HG03139 (cell line): ENCODE data around the gene RNF5.
"Not testable (repeated sequence)": the region's sequence is repeated elsewhere in the genome, so short reads cannot be mapped to it uniquely, and the experiment has no call there.

Experiments
- ATAC-seq: cut with Tn5 transposase; IDR thresholded peaks from one replicate; pipeline ENCODE4 v1.9.1; 2021; ENCODE audit not compliant: unreplicated experiment

The RNF5 gene

DNA sequence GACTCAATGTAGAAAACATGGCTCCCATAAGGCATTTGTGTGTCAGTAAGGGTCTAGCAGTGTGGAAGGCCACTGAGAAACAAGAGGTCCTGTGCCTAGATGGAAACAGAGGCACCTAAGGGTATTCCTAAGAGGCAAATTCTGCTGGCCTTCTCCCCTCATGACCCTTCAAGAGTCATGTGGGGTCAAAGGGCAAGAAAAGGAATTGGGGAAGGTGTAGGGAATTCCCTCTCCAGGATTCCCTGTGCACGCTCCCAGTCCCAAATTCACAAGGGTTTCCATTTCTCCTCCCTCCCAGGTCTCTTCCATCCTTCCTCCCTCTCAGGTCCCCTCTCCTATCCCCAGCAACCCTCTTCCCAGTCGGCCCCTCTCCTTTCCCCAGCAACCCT, 2.9 kb upstream of the RNF5 start:
- ATAC-seq: no peak

DNA sequence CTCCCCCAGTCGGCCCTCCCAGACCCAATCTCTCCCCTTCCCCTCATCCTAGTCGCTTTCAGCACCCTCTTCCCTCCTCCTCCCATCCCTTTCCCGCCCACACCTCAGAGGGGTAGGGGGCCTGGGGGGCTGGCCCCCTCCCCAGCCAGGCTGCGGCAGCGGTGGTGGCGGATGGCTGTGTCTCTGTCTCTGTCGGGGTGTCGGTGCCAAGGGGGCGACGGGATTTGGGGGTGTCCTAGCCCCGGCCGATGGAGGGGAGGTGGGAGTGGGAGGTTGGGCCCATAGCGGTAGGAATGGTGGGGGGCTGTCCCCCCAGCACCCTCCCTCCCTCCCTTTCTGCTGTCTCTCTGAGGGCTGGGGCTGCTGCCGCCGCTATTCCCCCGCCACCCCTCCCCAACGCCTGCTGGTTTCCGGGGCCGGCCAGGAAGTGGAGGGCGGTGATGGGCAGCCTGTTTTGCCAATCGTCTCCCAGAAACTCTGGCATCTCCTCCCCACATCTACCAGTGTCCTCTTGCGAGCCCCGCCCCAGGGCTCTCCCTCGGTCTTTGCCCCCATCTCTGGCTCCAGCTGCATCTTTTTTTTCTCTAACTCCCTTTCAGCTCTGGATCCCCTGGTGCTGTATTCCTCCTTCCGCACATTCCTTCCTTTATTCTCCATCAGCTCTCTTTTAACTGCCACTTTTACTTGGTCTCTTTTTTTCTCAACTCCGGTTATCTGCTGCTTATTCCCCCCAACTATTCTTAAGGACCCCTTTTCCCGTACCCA, 2.3 kb upstream of the RNF5 start, which contains the start of gene AGPAT1:
Gene AGPAT1 (minus strand): TSS at position 374 of the 765 bp plus-strand sequence. CDS start 4,588 bp downstream, outside the sequence.
- peak; percentile 39 for ATAC-seq

- no peak for ATAC-seq
Observed at GRCh38 chr6:32176476-32177182, 1.6 kb upstream of the RNF5 start.

DNA sequence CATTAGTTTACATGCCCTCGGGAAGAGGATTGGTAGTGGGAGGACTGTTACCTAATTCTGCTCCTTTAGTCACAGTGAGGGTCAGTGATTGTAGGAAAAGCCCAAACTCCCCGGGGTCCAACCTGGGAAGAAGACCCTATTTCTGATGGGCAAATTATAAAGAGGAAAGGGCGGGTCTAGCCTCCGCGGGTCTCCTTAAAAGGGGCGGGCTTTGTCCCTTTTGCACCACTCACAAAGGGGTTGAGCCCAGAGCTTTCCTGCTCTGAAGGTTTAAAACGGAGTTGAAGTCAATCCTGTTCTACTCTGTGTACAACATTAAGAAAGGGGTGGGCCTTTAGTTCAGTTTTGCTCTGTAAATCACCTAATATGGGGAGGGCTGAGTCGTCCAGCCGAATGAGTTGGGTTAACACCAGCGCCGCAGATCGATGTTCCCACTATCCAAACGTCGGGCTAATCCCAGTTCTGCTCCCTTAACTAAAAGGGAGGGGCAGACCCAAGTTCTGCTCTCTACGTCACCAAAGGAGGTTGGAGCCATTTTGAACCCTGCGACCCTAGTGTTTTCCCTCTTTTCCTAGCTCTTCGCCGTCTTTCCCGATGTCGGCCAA, 920 bp upstream of the RNF5 start:
- no peak for ATAC-seq

DNA sequence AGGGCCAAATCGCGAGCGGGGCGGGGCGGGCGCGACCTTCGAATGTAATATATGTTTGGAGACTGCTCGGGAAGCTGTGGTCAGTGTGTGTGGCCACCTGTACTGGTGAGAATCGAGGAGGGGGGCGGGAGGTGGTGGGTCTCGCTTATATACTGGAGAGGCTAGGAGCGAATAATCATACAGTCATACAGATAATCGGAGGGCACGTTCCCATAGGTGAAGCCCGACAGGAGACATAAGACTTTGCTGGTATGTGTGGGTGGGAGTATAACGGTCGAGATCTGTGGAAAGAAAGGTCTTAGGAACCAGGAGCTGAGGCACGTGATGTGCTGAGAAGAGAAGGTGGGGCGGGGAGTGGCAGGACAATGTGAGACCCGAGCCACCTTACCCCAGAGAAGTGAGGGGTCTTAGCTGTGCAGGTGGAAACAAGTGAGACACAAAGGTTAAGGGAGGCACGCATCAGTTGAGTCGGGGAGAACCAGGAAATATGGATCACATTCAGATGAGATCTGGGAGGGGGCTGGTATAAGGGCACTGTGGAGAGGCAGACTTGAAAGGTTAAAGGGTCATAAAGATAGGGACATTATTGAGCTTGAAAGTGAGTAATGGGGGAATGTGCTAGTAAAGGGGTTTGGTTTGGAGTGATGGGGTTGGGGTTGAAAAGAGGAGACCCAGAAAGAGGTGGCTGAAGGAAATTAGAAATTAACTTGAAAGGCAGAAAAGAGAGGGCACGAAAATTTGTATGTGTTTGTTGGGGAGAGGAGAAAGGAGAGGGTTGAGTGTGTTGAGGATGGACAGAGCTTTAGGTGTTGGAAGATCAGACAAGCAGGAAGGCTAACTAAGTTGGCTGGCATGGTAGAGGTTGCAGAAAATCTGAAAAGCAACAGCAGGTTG, 589 bp downstream of the RNF5 start:
- ATAC-seq: no peak

DNA sequence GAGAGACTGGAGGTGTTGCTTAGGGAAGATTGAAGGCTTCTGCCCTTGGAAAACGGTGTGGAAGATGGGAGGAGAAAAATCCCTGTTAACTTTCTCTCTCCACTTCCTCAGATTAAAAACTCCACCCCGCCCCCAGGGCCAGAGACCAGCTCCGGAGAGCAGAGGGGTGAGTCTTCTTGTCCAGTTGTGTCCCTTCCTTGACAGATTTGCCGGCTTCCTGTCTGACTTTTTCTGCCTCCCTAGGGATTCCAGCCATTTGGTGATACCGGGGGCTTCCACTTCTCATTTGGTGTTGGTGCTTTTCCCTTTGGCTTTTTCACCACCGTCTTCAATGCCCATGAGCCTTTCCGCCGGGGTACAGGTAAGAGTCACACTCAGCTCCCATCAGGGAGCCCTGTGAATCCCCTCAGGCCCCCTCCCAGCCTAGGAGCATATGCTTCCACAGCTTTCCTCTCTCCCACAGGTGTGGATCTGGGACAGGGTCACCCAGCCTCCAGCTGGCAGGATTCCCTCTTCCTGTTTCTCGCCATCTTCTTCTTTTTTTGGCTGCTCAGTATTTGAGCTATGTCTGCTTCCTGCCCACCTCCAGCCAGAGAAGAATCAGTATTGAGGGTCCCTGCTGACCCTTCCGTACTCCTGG, 1.7 kb downstream of the RNF5 start:
- no peak for ATAC-seq

DNA sequence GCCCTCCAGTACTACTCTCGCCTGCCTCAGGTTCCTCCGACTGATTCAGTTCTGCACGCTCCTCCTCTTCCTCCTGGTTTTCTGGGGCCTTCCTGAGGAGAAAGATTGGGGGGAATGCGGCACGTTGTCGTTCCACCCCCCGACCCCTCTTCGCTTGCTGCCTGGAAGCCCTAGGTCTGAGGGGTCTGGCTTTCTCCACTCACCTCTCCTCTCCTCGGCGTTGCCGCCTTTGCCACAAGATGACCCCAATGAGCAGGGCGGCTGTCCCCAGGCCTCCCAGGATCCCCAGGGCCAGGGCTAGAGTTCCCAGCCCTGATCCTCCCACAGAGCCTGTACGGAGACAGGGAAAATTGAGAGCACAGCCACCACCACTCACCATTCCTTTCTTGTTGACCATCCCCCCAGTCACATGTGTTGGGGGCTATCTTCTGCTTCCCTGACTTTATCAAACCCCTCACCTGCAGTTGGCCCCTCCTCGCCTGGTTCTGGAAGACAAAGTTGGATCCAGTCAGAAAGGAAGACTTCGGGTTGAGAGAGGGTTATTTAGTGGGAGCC, 3.0 kb downstream of the RNF5 start:
- no peak for ATAC-seq

- no peak for ATAC-seq
Observed at GRCh38 chr6:32181915-32182529, 3.8 kb downstream of the RNF5 start.

DNA sequence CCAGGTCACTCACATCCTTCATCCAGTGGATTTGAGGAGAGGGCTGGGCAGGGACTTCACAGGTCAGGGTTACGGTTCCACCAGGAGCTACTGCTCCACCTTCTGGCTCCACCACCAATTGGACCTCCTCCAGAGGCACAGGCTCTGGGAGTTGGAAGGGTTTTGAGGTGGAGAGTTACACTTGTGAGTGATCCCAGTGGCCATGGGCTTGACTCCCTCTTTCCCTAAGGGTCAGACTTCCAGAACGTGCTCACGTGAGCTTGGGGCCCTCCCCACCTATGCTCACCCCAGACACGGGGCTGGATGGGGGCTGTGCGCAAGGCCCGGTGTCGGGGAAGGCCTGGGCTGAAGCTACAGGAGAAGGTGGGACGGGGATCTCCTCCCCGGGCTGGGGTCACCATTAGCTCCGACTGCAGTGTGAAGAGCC, 4.4 kb downstream of the RNF5 start:
- no peak for ATAC-seq

DNA sequence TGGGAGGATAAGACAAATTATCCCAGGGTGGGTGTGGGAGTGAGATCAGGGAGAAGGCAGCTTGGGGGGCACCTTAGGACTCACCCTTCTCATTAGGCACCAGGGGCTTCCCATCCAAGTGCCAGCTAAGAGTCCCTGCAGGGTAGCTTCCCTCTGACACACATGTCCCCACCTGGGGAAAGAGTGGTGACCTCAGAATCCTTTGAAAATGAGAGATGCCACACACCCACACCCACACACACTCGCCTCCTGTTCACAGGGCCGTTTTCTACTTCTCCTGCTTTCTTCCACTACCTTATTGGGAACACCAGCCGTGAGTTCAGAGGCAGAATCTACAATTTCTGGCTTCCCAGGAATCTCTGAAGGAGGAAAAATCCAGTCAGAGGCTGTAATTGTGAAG, 4.8 kb downstream of the RNF5 start:
- ATAC-seq: no peak

GRCh38 chr6:32183483-32184083, 5.4 kb downstream of the RNF5 start:
- no peak for ATAC-seq

GRCh38 chr6:32184084-32184640, 6.0 kb downstream of the RNF5 start, which contains the start of gene AGER:
AGER (minus strand) TSS chr6:32184253; CDS start chr6:32184222, 31 bp downstream.
- ATAC-seq: no peak

GRCh38 chr6:32185681-32186131, 7.5 kb downstream of the RNF5 start:
- ATAC-seq: not testable (repeated sequence)

- not testable (repeated sequence) for ATAC-seq
Observed at GRCh38 chr6:32186151-32186840, 8.1 kb downstream of the RNF5 start.

GRCh38 chr6:32187009-32187709, 9.0 kb downstream of the RNF5 start:
- ATAC-seq: no peak

DNA sequence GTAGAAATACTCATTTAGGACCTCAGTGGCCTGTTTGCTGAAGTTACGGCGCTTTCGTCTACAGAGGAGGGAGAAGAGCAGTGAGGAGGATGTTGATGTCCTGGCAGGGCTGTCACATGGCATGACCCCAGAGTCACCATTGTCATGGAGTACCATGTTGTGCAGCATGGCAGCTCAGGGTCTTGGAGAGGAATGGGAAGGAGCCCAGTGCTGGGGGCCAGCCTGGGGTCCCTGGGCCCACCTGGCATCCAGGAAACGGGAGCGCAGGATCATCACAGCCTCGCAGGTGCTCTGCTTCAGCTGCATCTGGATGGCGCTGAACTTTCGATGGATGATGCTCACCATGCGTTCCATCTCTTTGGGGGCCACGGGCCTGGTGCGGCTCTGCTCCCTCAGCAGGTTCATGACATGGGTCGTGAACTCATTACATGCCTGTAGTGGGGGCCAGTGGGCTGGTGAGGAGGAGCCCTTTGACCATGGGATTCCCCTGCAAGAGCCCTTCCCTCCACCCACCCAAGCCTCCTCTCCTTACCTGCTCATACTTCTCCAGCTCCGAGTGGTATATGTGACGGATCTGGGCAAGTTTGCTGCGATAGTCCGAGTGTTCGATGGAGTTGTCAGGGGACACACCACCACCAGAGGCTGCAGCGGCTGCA, 9.6 kb downstream of the RNF5 start:
- ATAC-seq: not testable (repeated sequence)
